ENCODE measurements around the gene ELF5. TPM values are rescaled to one million over a fixed set of nuclear protein-coding genes. Genes with fewer than 3 reads are reported as not detected.

Gene ELF5
- total and polyA plus RNA-seq, 2 of the 13 experiments (the other 11 are each of a cell fraction or from before 2014, with no cell fraction given) = 0.51 to 2.6 TPM

GRCh38 chr11:34562976-34563375 is 49.4 kb upstream of the ELF5 start:
- no peak overlapping the region for H3K4me2 ChIP-seq (ENCODE audit: low read depth, low read length)
- no peak overlapping the region for H3K4me3 ChIP-seq (replicated peaks in 1 of 3; ENCODE audit: insufficient read depth in 1 of 3, low read depth in 2 of 3, low read length in 3 of 3)
- no peaks in the 10 kb centered on the region for H3K36me3 ChIP-seq (replicated peaks in 1 of 2; ENCODE audit: control insufficient read depth in 1 of 2, insufficient read depth in 2 of 2, low read length in 2 of 2)
- H3K9ac ChIP-seq (ENCODE audit: insufficient read depth, low read depth, low read length) = no peak overlapping the region
- H3K27ac ChIP-seq (ENCODE audit: extremely low read length, insufficient read depth, low read length) = no peak overlapping the region
- FAIRE-seq (no peak), DNase-seq (ENCODE audit: low spot score) (no peak), ATAC-seq (no peak)
- peaks cover 24% of the 10 kb centered on the region for H3K4me1 ChIP-seq (ENCODE audit: insufficient read depth, low read length)
- intact Hi-C loops (cut with micrococcal nuclease; ENCODE audit: unreplicated experiment) = no loop called here
- ChIA-PET POLR2A (no interaction called here), CTCF (ENCODE audit: low intra/inter-chr PET ratio, low total read pairs) (no interaction called here)
- H3K79me2 ChIP-seq (ENCODE audit: insufficient read depth, low read length) = no peaks in the 10 kb centered on the region
- H2AFZ ChIP-seq (ENCODE audit: low read length) = no peak overlapping the region
- in situ Hi-C loops (cut with HindIII; ENCODE audit: extremely low pct_ligation_motif_present, low pct_unique_long_range_greater_than_20kb) = no loop called here
- no peaks in the 10 kb centered on the region for H3K9me3 ChIP-seq (ENCODE audit: low read length)
- no peaks in the 10 kb centered on the region for H4K20me1 ChIP-seq (ENCODE audit: insufficient read depth, low read length)
- 41% methylated on average over 2 of the region's 2 CpGs for WGBS (ENCODE audit: low lambda C conversion rate)
- no TSS peak for BruUV-seq (replicated peaks)
- H3K27me3 ChIP-seq (ENCODE audit: control insufficient read depth in 1 of 2, insufficient read depth in 2 of 2, low read length in 2 of 2) = peaks cover 0 to 4% of the 10 kb centered on the region in 2 experiments; a peak in 2 of 5 replicates
- no peak for TF ChIP-seq SAP130 (CRISPR knock-in tag; IDR thresholded peaks at IDR 0.05; ENCODE audit: low read depth)
- TF ChIP-seq ZBTB26 (CRISPR knock-in tag; IDR thresholded peaks at IDR 0.05; ENCODE audit: borderline replicate concordance) = no peak
- TF ChIP-seq BRD4 (CRISPR knock-in tag; IDR thresholded peaks at IDR 0.05) = no peak
- TF ChIP-seq, protein P1, sequence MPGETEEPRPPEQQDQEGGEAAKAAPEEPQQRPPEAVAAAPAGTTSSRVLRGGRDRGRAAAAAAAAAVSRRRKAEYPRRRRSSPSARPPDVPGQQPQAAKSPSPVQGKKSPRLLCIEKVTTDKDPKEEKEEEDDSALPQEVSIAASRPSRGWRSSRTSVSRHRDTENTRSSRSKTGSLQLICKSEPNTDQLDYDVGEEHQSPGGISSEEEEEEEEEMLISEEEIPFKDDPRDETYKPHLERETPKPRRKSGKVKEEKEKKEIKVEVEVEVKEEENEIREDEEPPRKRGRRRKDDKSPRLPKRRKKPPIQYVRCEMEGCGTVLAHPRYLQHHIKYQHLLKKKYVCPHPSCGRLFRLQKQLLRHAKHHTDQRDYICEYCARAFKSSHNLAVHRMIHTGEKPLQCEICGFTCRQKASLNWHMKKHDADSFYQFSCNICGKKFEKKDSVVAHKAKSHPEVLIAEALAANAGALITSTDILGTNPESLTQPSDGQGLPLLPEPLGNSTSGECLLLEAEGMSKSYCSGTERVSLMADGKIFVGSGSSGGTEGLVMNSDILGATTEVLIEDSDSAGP (CRISPR knock-in tag; IDR thresholded peaks at IDR 0.05; ENCODE audit: borderline replicate concordance) = no peak
- no peak for TF ChIP-seq RORA (CRISPR knock-in tag; IDR thresholded peaks at IDR 0.05)
- TF ChIP-seq ISX (CRISPR knock-in tag; conservative IDR thresholded peaks at IDR 0.05) = no peak

DNA sequence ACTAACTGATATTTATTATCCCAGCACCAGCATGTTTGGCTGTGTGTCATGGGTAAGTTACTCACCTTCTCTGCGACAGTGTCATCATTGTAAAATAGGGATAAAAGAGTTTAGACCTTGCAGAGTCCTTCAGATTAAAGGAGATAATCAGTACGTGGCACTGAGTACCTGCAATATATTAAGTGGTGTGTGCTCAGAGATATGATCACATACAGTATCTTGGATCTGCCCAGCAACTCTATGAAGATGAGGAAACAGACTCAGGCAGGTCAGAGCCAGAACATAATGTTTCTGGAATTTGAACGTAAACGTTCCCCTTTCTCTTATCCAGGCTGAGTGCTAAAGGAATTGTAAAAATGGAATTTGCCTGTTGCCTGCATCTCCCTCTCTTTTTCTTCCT is 46.9 kb upstream of the ELF5 start:
- POLR2A ChIA-PET = no interaction called here
- TF ChIP-seq TAF15 (IDR thresholded peaks at IDR 0.05; ENCODE audit: low read depth, low read length, poor library complexity, severe bottlenecking) (no peak), ATF6 (CRISPR knock-in tag; conservative IDR thresholded peaks at IDR 0.05) (no peak), NBN (conservative IDR thresholded peaks at IDR 0.05) (no peak), FOXP4 (CRISPR knock-in tag; IDR thresholded peaks at IDR 0.05) (no peak), MXD1 (CRISPR knock-in tag; IDR thresholded peaks at IDR 0.05) (no peak), ZNF24 (IDR thresholded peaks at IDR 0.05) (no peak)
- no peak for ATAC-seq

More for the DNA sequence above, 46.9 kb upstream of the ELF5 start:
- Histone ChIP-seq H3K27ac (ENCODE audit: extremely low read length, insufficient read depth, low read length) (no peak overlapping the region), H3K36me3 (replicated peaks in 1 of 2; ENCODE audit: control insufficient read depth in 1 of 2, insufficient read depth in 2 of 2, low read length in 2 of 2) (no peaks in the 10 kb centered on the region), H3K27me3 (ENCODE audit: control insufficient read depth in 1 of 2, insufficient read depth in 2 of 2, low read length in 2 of 2) (peaks cover 0 to 11% of the 10 kb centered on the region in 2 experiments; a peak in 3 of 5 replicates), H4K20me1 (ENCODE audit: insufficient read depth, low read length) (no peaks in the 10 kb centered on the region), H3K4me1 (ENCODE audit: insufficient read depth, low read length) (peaks cover 13% of the 10 kb centered on the region), H3K4me3 (replicated peaks in 1 of 3; ENCODE audit: insufficient read depth in 1 of 3, low read depth in 2 of 3, low read length in 3 of 3) (no peak overlapping the region), H2AFZ (ENCODE audit: low read length) (no peak overlapping the region), H3K9me3 (ENCODE audit: low read length) (no peaks in the 10 kb centered on the region), H3K9ac (ENCODE audit: insufficient read depth, low read depth, low read length) (no peak overlapping the region), H3K4me2 (ENCODE audit: low read depth, low read length) (no peak overlapping the region), H3K79me2 (ENCODE audit: insufficient read depth, low read length) (no peaks in the 10 kb centered on the region)
- in situ Hi-C loops (cut with HindIII; ENCODE audit: extremely low pct_ligation_motif_present, low pct_unique_long_range_greater_than_20kb) (no loop called here), intact Hi-C loops (cut with micrococcal nuclease; ENCODE audit: unreplicated experiment) (no loop called here)
- CTCF ChIA-PET (ENCODE audit: low intra/inter-chr PET ratio, low total read pairs) = no interaction called here
- no peak for FAIRE-seq
- WGBS (ENCODE audit: low lambda C conversion rate) = 53% methylated on average over 4 of the region's 4 CpGs
- DNase-seq (ENCODE audit: low spot score) = no peak
- no TSS peak for BruUV-seq (replicated peaks)

All from HepG2 (cell line).